Spleen (tissue), 11 donors: Measurements from ENCODE around the gene RGS17. TPM values are rescaled to one million over a fixed set of nuclear protein-coding genes. Genes with fewer than 3 reads are reported as not detected.

Source experiments
- DNase-seq: peaks from one replicate; pipeline ENCODE4 v3.0.0-alpha.2; 2020
- H3K27ac ChIP-seq, 8 donors: fragments of 200-600 bp; sonication (generic) in 7 of 8; 1 replicate in 4 of 8; 2 replicates in 4 of 8; pipeline versions ENCODE4 v1.5.0 to v1.8.0; 2016 to 2021; ENCODE audit warnings: inconsistent platforms in 4 of 8, mild to moderate bottlenecking in 4 of 8, moderate library complexity in 1 of 8
- H3K27me3 ChIP-seq, 7 donors: fragments of 200-600 bp; sonication (generic) in 6 of 7; replicated peaks in 1 of 7; 1 replicate in 4 of 7; 2 replicates in 3 of 7; pipeline versions ENCODE4 v1.5.0 to v1.8.0; 2016 to 2021; ENCODE audit warnings: inconsistent platforms in 3 of 7, mild to moderate bottlenecking in 1 of 7
- H3K36me3 ChIP-seq, 6 donors: fragments of 200-600 bp; sonication (generic) in 5 of 6; 1 replicate in 4 of 6; 2 replicates in 2 of 6; pipeline versions ENCODE4 v1.5.0 to v1.8.0; 2016 to 2021; ENCODE audit warnings: inconsistent platforms in 2 of 6
- H3K4me1 ChIP-seq, 6 donors: fragments of 200-600 bp; sonication (generic) in 5 of 6; 1 replicate in 3 of 6; 2 replicates in 3 of 6; pipeline versions ENCODE4 v1.5.0 to v1.8.0; 2016 to 2021; ENCODE audit warnings: inconsistent platforms in 3 of 6
- H3K4me3 ChIP-seq, 8 donors: fragments of 200-600 bp; sonication (generic) in 7 of 8; 1 replicate in 4 of 8; 2 replicates in 4 of 8; pipeline versions ENCODE4 v1.5.0 to v1.8.0; 2016 to 2021; ENCODE audit warnings: inconsistent platforms in 4 of 8, mild to moderate bottlenecking in 4 of 8, moderate library complexity in 2 of 8
- H3K9me3 ChIP-seq, 8 donors: fragments of 200-600 bp; sonication (generic) in 7 of 8; 1 replicate in 4 of 8; 2 replicates in 4 of 8; pipeline versions ENCODE4 v1.5.0 to v1.8.0; 2016 to 2021; ENCODE audit warnings: inconsistent platforms in 4 of 8
- POLR2A ChIP-seq, 3 donors: fragments of 450-650 bp; IDR thresholded peaks; one replicate each; pipeline ENCODE4 v1.5.1; 2017; ENCODE audit warnings: antibody characterized with exemption in 3 of 3, mild to moderate bottlenecking in 1 of 3
- POLR2AphosphoS5 ChIP-seq, 3 donors: sonication (generic); formaldehyde crosslinking; IDR thresholded peaks; one replicate each; pipeline ENCODE4 v1.5.1; 2017; ENCODE audit warnings: antibody characterized with exemption in 3 of 3
- WGBS, 5 donors: extraction: QIAGEN DNeasy Blood & Tissue Kit in 3 of 5; methylation state at CpG; one replicate each; pipeline versions ENCODE4 v1.1.5 to v1.1.7; 2013 to 2018; 5-methylcytosine and 5-hydroxymethylcytosine counted together
- intact Hi-C: fragments of 100-400 bp; cut with DNase I; formaldehyde crosslinking; loops from one replicate; pipeline ENCODE4 v1.15.0; 2023; ENCODE audit warnings: low total_unique reads
- polyA plus RNA-seq, 3 donors: library from polyadenylated mRNA; stranded (reverse); fragments of 200-250 nt; gene quantifications; one replicate each; pipeline ENCODE4 v1.2.1, GENCODE V29; 2013
- total RNA-seq, 7 donors: library from RNA; depleted of rRNA in 3 of 7; stranded (reverse); fragments of >200 nt in 3 of 7; fragmentation: NEBNext Ultra II Directional in 4 of 7; extraction: Animal tissue kit (Norgen Biotek cat#: 25700) in 4 of 7; gene quantifications; one replicate each; pipeline versions ENCODE4 v1.1.0 to v1.2.1, GENCODE V29; 2016 to 2021
- TF ChIP-seq, protein P1 (sequence below), 11 experiments: fragments of 200-600 bp in 7 of 11; fragments of 450-650 bp in 4 of 11; sonication (generic) in 4 of 11; IDR thresholded peaks in 8 of 11; conservative IDR thresholded peaks in 3 of 11; 1 replicate in 7 of 11; 2 replicates in 4 of 11; pipeline versions ENCODE4 v1.4.0 to v1.8.0; 2016 to 2021; ENCODE audit warnings: antibody characterized with exemption in 11 of 11, inconsistent platforms in 4 of 11, mild to moderate bottlenecking in 1 of 11
- donor health status: healthy with polysubstance abuse.
- donor health status: DM: no; HTN: no; CAD: no; lungs with moderate emphysema.
- donor health status: DM: no; HTN: no; CAD: no.
- donor health status: Bipolar disorder and iron deficiency.
- donor health status: healthy.
- donor health status: DM: no; HTN: no; CAD: no.
- donor health status: DM: yes; HTN: yes; CAD: no.

The RGS17 gene
- total and polyA plus RNA-seq, 10 donors = 0.03 to 0.33 (median 0.07) TPM; not detected in 5

DNA sequence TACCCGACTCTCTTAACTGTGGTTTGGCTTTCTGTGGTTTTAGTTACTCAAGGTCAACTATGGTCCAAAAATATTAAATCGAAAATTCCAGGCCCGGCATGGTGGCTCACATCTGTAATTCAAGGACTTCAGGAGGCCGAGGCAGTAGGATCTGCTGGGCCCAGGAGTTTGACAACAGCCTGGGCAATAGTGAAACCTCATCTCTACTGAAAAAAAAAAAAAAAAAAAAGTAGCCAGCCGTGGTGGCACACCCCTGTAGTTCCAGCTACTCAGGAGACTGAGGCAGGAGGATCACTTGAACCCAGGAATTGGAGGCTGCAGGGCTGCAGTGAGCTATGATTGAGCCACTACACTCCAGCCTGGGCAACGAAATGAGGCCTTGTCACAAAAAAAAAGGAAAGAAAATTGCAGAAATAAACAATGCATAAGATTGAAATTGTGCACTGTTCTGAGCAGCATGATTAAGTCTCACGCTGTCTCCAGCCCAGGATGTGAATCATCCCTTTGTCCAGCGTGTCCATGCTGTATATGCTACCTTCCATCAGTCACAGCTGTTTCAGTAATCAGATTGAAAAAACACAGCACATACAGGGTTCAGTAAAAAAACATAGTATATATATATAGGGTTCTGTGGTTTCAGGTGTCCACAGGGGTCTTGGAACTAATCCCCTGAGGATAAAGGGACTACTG, 40.7 kb downstream of the RGS17 start:
- intact Hi-C loops = no loop called here
- no peaks in the 10 kb centered on the region for H3K9me3 ChIP-seq
- DNase-seq = no peak
- TF ChIP-seq, protein P1, sequence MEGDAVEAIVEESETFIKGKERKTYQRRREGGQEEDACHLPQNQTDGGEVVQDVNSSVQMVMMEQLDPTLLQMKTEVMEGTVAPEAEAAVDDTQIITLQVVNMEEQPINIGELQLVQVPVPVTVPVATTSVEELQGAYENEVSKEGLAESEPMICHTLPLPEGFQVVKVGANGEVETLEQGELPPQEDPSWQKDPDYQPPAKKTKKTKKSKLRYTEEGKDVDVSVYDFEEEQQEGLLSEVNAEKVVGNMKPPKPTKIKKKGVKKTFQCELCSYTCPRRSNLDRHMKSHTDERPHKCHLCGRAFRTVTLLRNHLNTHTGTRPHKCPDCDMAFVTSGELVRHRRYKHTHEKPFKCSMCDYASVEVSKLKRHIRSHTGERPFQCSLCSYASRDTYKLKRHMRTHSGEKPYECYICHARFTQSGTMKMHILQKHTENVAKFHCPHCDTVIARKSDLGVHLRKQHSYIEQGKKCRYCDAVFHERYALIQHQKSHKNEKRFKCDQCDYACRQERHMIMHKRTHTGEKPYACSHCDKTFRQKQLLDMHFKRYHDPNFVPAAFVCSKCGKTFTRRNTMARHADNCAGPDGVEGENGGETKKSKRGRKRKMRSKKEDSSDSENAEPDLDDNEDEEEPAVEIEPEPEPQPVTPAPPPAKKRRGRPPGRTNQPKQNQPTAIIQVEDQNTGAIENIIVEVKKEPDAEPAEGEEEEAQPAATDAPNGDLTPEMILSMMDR (IDR thresholded peaks at IDR 0.05 in 8 of 11, conservative IDR thresholded peaks at IDR 0.05 in 3 of 11) = no peak
- TF ChIP-seq POLR2AphosphoS5 (IDR thresholded peaks at IDR 0.05) = no peak
- H3K4me3 ChIP-seq = no peak overlapping the region
- 58 to 77% (median 63%) methylated on average over 8 of the region's 8 CpGs for WGBS, 5 donors
- no peak overlapping the region for H3K27ac ChIP-seq
- H3K36me3 ChIP-seq = no peaks in the 10 kb centered on the region
- H3K27me3 ChIP-seq = no peaks in the 10 kb centered on the region
- no peaks in the 10 kb centered on the region for H3K4me1 ChIP-seq

DNA sequence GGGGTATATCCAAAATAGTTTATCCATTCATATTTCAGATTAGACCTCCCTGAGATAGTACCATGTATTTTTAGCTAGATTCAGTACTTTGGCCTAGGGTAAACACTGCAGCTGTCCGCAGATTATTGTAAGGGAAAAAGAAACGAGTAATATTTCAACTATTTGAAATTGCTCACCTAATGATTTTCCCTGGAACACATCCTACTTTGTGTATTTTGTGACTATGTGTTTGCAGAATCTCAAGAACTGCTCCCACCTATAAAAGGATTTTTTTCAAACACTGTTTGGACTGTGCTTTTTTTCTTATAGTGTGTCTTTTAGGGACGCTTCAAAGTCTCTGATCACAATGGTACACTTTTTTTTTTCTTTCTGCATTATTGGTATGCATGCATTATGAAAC, 42.3 kb downstream of the RGS17 start:
- no peak overlapping the region for H3K27ac ChIP-seq
- no peaks in the 10 kb centered on the region for H3K9me3 ChIP-seq
- no peak for DNase-seq
- intact Hi-C loops = no loop called here
- H3K27me3 ChIP-seq = no peaks in the 10 kb centered on the region
- 79 to 91% (median 87%) methylated on average over 3 of the region's 3 CpGs for WGBS, 5 donors
- H3K4me1 ChIP-seq = no peaks in the 10 kb centered on the region
- H3K4me3 ChIP-seq = no peak overlapping the region
- no peaks in the 10 kb centered on the region for H3K36me3 ChIP-seq
- TF ChIP-seq, protein P1 (IDR thresholded peaks at IDR 0.05 in 8 of 11, conservative IDR thresholded peaks at IDR 0.05 in 3 of 11) = no peak
- TF ChIP-seq POLR2AphosphoS5 (IDR thresholded peaks at IDR 0.05) = no peak
- no peak for TF ChIP-seq POLR2A (IDR thresholded peaks at IDR 0.05)

DNA sequence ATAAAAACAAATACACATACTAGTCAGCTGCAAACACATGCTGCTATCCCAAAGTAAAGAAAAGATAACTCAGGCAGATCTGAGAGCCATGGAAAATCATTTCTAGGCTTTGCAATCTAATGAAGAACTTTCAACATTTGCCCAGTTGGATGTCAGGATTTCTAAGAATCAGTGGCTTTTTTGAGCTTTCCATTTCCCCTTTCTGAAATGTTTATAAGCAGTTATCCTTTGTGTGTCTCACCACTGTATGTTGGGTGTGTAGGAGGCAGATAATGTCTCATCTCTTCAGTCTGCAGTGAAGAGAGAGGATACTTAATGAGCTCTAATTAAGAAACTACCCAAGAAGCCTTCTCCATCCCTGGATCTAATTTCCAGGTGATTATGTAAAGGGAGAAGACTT, 43.6 kb downstream of the RGS17 start:
- DNase-seq = no peak
- Histone ChIP-seq H3K9me3 (no peaks in the 10 kb centered on the region), H3K27ac (no peak overlapping the region), H3K4me1 (no peaks in the 10 kb centered on the region), H3K27me3 (no peaks in the 10 kb centered on the region), H3K4me3 (no peak overlapping the region), H3K36me3 (no peaks in the 10 kb centered on the region)
- TF ChIP-seq POLR2AphosphoS5 (IDR thresholded peaks at IDR 0.05) = no peak
- TF ChIP-seq POLR2A (IDR thresholded peaks at IDR 0.05) = no peak
- TF ChIP-seq, protein P1 (IDR thresholded peaks at IDR 0.05 in 8 of 11, conservative IDR thresholded peaks at IDR 0.05 in 3 of 11) = no peak
- intact Hi-C loops = no loop called here

DNA sequence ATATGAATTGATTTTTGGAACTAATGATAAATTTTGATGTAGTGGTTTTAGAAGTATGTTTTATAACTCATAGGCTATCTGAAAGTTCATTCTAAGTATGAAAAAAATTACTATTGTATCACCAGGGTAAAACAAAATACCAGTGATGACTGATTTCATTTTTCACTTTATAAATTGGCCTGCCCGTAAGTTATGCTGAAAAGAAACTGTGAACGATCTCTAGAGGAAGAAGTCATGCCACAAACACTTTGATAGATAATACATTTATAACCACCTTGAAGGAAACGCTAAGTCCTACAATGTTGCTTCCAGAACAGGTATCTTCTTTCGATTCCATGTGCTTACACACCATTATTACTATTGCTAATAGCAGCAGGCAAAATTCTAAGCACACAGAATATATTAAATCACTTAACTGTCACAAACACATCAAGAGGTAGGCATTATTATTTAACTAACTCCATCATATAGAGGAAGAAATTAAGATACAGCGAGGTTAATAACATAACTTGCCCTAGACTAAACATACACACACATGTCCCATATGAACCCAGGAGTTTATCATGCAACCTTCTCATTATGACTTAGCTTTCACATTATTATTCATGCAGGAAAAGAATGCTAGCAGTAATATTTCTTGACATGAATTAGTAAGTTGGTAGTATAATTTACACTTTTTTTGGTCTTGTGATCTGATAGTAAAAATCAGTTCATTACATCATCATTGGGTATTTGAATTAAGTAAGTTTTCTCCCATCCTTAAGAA, 44.7 kb downstream of the RGS17 start:
- Histone ChIP-seq H3K4me1 (no peaks in the 10 kb centered on the region), H3K27me3 (no peaks in the 10 kb centered on the region), H3K9me3 (no peaks in the 10 kb centered on the region), H3K4me3 (no peak overlapping the region), H3K27ac (no peak overlapping the region), H3K36me3 (no peaks in the 10 kb centered on the region)
- WGBS, 5 donors = 76 to 88% (median 81%) methylated on average over 5 of the region's 5 CpGs
- no peak for TF ChIP-seq POLR2A (IDR thresholded peaks at IDR 0.05)
- TF ChIP-seq POLR2AphosphoS5 (IDR thresholded peaks at IDR 0.05) = no peak
- TF ChIP-seq, protein P1 (IDR thresholded peaks at IDR 0.05 in 8 of 11, conservative IDR thresholded peaks at IDR 0.05 in 3 of 11) = no peak
- intact Hi-C loops = no loop called here
- no peak for DNase-seq
